Measurements from ENCODE around the gene COL6A2.

- TF ChIP-seq CTCF (IDR thresholded peaks at IDR 0.05 in 8 of 11, conservative IDR thresholded peaks at IDR 0.05 in 3 of 11) (no peak), POLR2AphosphoS5 (IDR thresholded peaks at IDR 0.05) (no peak), POLR2A (IDR thresholded peaks at IDR 0.05) (no peak)
These were observed 16.7 kb upstream of the COL6A2 start for GRCh38 chr21:46081022-46081861.

All from spleen (tissue), 7 donors.